Jurkat, Clone E6-1 (cell line): ENCODE data around the gene DNAH11. TPM values are rescaled to one million over a fixed set of nuclear protein-coding genes. Genes with fewer than 3 reads are reported as not detected.
"Not testable (repeated sequence)": the region's sequence is repeated elsewhere in the genome, so short reads cannot be mapped to it uniquely, and the experiment has no call there.

ENCODE experiments used
- DNase-seq: peaks from one replicate; pipeline ENCODE4 v3.0.0-alpha.2; 2011; ENCODE audit warnings: low read depth, low spot score
- H3K4me3 ChIP-seq: 2 replicates; pipeline ENCODE4 v1.5.1; 2011; ENCODE audit warnings: mild to moderate bottlenecking, low read length, control low read depth, moderate library complexity
- polyA plus RNA-seq: library from polyadenylated mRNA; unstranded; fragments of >200 nt; gene quantifications from one replicate; pipeline ENCODE4 v1.2.1, GENCODE V29; 2012; ENCODE audit warnings: missing spikeins; ENCODE audit not compliant: insufficient read length, insufficient read depth

Gene DNAH11, protein sequence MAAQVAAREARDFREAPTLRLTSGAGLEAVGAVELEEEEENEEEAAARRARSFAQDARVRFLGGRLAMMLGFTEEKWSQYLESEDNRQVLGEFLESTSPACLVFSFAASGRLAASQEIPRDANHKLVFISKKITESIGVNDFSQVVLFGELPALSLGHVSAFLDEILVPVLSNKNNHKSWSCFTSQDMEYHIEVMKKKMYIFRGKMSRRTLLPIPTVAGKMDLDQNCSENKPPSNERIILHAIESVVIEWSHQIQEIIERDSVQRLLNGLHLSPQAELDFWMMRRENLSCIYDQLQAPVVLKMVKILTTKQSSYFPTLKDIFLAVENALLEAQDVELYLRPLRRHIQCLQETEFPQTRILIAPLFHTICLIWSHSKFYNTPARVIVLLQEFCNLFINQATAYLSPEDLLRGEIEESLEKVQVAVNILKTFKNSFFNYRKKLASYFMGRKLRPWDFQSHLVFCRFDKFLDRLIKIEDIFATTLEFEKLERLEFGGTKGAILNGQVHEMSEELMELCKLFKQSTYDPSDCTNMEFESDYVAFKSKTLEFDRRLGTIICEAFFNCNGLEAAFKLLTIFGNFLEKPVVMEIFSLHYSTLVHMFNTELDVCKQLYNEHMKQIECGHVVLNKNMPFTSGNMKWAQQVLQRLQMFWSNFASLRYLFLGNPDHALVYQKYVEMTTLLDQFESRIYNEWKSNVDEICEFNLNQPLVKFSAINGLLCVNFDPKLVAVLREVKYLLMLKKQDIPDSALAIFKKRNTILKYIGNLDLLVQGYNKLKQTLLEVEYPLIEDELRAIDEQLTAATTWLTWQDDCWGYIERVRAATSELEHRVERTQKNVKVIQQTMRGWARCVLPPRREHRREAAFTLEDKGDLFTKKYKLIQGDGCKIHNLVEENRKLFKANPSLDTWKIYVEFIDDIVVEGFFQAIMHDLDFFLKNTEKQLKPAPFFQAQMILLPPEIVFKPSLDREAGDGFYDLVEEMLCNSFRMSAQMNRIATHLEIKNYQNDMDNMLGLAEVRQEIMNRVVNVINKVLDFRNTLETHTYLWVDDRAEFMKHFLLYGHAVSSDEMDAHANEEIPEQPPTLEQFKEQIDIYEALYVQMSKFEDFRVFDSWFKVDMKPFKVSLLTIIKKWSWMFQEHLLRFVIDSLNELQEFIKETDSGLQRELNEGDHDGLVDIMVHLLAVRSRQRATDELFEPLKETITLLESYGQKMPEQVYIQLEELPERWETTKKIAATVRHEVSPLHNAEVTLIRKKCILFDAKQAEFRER (N-terminal part only)
- polyA plus RNA-seq, result 2.8 TPM

DNA sequence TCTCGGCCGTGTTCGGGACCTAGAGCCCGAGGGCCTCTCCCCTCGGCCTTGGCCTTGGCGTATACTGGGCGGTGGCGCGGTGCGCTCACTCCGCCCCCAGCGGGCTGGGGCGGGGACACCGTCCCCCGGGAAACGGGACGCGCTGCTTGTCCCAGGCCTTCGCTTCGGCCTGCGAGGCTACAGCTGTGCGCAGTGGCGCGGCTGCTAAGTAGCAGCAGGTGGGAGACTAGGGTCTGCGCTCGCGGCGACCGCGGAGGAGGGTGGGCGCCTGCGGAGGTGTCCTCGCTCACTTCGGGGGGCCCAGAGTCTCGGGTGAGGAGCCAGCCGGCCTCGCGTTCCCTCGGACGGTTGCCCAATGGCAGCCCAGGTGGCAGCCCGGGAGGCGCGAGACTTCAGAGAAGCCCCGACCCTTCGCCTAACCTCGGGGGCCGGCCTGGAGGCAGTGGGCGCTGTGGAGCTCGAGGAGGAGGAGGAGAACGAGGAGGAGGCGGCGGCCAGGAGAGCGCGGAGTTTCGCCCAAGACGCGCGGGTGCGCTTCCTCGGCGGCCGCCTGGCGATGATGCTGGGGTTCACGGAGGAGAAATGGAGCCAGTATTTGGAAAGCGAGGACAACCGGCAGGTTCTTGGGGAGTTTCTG lies at the start of gene DNAH11:
DNAH11 (plus strand) TSS at position 149 of the 637 bp plus-strand sequence; CDS start at position 356, 207 bp downstream.
- no peak within 1 kb of the TSS for H3K4me3 ChIP-seq
- DNase-seq, result no peak

DNA sequence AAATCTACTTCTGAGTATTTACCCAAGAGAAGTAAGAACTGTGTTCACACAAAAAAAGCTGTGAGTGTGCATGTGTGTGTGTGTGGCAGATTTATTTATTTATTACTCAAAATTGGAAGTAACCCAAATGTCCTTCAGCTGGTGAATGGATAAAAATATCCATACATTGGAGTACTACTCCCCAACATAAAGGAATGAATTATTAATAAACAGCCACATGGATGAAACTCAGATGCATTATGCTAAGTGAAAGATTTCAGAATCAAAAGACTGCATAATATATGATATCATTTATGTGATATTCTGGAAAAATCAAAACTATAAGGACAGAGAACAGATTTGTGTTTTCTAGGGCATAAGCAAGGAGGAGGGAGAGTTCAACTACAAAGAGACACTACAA lies 47.1 kb upstream of the DNAH11 start:
- DNase-seq, result no peak
- H3K4me3 ChIP-seq, result no peak overlapping the region

DNA sequence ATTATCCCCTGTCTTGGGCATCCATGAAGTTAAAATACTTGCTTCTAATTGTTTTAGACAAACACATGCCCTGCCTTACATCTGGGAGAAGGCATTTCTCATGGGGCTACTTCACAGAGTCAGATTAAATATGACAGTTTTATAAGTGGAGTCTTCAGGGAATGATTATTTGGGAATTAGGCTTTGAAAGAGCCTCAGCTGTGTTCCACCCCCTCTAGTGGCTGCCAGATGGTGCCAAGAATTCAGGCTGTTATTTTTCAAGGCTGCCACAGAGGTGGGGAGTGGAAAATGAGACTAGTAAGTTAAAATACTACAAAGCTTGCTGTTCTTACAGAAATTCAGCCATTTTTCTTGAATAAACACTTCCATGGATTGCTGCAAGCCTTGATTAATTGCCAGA lies 45.8 kb upstream of the DNAH11 start:
- DNase-seq, result no peak
- H3K4me3 ChIP-seq, result no peak overlapping the region

DNA sequence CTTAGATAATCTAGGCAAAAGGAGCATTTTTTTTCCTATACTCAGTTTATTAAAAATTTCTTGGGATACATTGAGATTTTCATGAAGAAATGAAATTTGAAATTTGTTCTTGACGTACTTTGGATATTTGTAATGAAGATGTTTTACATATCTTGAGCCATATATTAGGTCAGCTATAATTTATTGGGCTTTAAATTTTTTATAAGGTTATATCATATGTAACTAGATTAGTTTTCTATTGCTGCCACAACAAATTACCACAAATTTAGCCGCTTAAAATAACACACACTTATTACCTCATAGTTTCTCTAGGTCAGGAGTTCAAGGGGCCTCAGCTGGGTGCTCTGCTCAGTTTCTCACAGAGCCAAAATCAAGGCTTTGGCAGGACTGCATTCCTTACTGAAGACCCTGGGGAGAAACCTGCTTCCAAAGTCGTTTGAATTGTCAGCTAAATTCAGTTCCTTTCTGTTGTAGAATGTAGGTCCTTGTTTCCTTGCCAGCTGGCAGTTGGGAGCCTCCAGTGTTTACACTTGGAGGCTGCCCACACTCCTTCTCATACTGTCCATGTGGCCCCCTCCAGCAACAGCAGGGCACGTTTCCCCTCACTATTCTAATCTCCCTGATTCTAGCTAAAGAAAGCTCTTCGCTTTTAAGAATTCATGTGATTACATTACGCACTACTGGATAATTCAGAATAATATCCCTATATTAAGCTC lies 42.6 kb upstream of the DNAH11 start:
- DNase-seq, result no peak

DNA sequence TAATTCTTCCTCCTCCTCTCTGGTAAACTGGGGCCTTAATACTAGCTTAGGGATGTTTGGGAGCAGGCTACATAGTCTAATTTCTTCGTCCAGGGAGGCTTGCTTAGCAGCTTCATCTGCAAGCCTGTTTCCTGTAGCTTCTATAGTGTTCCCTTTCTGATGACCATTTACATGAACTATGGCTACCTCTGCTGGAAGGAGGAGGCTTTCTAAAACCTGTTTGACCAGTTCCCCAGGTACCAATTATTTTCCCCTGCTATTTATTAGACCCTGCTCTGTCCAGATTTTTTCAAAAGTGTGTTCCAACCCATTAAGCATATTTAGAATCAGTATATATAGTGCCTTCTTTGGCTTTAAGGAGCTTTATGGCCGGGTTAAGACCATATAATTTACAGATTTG lies 38.8 kb upstream of the DNAH11 start:
- H3K4me3 ChIP-seq, result no peak overlapping the region
- no peak for DNase-seq

More for the DNA sequence above, 42.6 kb upstream of the DNAH11 start:
- H3K4me3 ChIP-seq, result no peak overlapping the region

DNA sequence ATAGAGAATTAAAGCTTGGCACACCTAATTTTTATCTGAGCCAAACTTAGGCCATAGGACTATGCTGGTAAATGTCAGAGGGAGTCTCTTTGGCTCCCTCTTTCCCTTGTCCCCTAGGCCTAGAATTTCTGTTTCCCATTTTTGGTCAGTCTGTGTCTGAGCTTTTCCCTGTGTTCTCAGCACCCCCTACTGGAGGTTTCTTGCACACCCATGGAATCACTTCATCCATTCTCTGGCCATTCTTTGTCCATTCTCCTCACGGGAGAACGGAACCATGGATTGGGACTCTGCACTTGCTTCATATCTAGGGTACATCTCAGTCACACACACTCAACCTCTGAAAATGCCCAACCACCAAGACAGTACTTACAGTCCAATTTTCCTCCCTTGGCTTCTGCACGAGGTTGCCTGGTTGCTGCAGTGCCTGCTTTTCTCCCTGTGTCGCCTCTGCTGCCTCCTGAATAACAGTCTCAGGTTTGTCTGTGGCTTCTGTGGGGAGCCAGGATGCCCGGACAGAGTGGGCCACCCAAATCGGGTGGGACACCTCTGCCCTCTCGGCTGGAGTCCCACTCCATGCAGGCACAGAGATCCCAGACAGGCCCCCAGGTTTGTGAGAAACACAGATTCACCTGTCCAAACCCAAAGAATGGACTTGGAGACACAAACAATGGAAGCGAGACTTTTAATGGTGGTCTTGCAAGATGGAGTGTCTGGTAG lies 35.1 kb upstream of the DNAH11 start:
- no peak overlapping the region for H3K4me3 ChIP-seq
- DNase-seq, result no peak

DNA sequence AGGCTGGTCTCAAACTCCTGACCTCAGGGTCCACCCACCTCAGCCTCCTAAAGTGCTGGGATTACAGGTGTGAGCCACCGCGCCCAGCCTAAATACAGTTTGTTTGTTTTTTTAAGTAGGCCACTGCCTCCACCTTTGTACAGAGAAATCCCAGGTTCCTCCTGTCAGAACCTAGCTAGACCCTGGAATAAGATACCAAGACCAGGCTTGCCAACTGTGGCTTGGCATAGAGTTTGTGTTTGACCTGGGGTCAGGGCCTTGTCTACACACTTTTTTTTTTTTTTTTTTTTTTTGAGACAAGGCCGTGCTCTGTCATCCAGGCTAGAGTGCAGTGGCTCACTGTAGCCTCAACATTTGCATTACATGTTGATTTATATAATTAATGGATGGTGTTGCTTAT lies 34.3 kb upstream of the DNAH11 start:
- no peak for DNase-seq
- H3K4me3 ChIP-seq, result no peak overlapping the region

DNA sequence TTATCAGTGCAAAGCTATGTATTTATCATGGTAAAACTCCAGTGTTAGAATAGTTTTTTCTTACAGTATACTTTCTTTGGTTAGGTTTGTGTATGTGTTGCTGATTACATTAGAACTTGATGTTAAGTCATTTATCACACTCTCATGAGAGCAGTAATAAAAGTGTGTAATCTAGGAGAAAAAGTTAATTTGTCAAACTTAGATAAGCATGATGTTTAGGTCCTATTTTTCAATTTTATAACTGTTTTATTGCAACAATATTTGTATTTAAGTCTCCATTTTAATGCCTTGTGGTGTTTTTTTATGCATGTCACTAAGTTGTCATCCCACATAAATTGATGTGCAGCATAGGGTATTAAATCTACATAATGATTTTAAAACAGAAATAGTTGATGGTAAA lies 28.8 kb upstream of the DNAH11 start:
- H3K4me3 ChIP-seq, result no peak overlapping the region
- no peak for DNase-seq

DNA sequence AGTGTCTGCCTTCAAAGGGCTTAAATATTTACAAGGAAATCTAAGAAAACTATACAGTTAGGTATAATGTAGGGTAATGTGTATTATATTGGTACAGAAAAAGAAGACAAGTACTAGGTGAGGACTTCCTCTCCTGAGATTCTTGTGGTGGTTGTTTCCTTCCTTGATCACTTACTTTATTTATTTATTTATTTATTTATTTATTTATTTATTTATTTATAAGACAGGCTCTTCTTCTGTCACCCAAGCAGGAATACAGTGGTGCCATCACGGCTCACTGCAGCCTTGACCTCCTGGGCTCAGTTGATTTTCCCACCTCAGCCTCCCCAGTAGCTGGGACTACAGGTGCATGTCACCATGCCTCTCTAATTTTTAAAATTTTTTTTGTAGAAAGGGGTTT lies 18.2 kb upstream of the DNAH11 start:
- DNase-seq, result no peak
- no peak overlapping the region for H3K4me3 ChIP-seq

DNA sequence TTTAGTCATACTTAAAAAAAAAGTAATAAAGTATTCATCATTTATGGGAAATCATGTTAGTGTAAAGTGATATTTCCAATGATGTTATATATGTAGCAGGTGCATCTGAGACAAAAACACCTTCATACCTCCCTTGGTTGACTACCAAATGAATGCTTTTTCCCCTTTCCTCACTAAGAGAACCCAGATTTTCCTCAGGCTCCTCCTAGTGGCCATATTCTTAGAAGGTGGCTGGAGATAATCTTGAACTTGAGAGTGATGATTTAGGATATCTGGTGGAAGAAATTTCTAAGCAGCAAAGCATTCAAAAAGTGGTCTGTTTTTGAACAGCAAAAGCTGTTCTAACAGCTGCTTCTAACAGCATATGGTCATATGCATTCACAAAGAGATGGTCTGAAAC lies 16.8 kb upstream of the DNAH11 start:
- H3K4me3 ChIP-seq, result no peak overlapping the region
- DNase-seq, result peak; percentile 17

DNA sequence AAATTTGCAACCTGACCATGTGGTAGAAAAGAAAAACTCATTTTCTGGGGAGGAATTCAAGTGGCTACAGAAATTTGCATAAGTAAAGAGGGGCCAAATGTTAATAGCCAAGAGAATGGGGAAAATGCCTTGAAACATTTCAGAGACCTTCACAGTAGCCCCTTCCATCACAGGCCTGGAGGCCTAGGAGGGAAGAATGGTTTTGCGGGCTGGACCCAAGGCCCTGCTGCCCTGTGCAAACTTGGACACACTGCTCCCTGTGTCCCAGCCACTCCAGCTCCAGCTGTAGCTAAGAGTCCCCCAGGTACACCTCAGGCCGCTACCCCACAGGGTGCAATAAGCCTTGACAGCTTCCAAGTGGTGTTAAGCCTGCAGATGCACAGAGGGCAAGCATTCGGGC lies 16.4 kb upstream of the DNAH11 start:
- DNase-seq, result no peak
- H3K4me3 ChIP-seq, result no peak overlapping the region

DNA sequence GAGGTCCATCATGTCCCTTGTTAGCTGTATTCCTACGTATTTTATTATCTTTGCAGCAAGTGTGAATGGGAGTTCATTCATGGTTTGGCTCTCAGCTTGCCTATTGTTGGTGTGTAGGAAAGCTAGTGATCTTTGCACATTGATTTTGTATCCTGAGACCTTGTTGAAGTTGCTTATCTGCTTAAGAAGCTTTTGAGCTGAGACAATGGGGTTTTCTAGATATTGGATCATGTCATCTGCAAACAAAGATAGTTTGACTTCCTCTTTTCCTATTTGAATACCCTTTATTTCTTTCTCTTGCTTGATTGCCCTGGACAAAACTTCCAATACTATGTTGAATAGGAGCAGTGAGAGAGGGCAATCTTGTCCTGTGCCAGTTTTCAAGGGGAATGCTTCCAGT lies 10.4 kb upstream of the DNAH11 start:
- H3K4me3 ChIP-seq, DNase-seq: not testable (repeated sequence)

DNA sequence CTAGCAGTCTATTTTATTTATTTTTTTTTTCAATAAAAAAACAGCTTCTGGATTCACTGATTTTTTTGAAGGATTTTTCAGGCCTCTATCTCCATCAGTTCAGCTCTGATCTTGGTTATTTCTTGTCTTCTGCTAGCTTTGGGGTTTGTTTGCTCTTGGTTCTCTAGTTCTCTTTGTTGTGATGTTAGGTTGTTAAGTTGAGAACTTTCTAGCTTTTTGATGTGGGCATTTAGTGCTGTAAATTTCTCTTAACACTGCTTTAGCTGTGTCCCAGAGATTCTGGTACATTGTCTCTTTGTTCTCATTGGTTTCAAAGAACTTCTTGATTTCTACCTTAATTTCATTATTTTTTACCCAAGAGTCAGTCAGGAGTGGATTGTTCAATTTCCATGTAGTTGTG lies 9.2 kb upstream of the DNAH11 start:
- not testable (repeated sequence) for DNase-seq

DNA sequence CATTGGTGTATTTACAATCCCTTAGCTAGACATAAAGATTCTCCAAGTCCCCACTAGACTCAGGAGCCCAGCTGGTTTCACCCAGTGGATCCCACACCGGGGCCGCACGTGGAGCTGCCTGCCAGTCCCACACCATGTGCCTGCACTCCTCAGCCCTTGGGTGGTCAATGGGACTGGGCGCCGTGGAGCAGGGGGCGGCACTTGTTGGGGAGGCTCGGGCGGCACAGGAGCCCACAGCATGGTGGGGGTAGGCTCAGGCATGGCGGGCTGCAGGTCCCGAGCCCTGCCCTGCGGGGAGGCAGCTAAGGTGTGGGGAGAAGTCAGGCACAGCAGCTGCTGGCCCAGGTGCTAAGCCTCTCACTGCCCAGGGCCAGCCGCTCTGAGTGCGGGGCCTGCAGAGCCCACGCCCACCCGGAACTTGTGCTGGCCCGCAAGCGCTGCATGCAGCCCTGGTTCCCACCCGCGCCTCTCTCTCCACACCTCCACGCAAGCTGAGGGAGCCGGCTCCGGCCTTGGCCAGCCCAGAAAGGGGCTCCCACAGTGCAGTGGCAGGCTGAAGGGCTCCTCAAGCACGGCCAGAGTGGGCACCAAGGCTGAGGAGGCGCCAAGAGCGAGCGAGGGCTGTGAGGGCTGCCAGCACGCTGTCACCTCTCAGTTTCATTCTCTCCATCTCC lies 6.3 kb upstream of the DNAH11 start:
- not testable (repeated sequence) for DNase-seq

More for the DNA sequence above, 9.2 kb upstream of the DNAH11 start:
- not testable (repeated sequence) for H3K4me3 ChIP-seq

DNA sequence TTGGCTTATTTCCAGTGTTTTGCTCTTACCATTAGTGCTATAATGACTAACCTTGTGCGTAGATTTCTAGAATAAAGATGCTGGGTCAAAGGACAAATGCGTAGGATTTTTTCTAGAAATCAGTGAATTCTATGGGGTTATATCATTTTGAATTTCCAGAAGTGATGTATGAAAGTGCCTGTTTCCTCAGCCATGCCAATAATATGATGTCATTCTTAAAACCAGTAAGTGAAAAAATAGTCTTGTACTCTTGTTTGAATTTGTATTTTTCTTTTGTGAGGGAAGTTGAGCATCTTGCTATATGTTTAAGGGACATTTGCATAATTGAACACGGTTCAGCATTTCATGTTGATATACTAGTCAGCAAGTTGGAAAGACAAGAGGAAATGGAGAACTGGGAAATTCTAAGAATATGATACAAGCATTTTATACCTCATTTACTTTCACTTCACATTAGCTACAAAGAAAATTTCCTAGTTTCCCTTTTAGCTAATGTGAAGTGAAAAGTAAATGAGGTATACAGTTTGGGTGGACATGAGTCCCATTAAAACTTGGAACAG lies 3.8 kb upstream of the DNAH11 start:
- DNase-seq, result no peak
- H3K4me3 ChIP-seq, result no peak overlapping the region

More for the DNA sequence above, 6.3 kb upstream of the DNAH11 start:
- H3K4me3 ChIP-seq, result not testable (repeated sequence)

DNA sequence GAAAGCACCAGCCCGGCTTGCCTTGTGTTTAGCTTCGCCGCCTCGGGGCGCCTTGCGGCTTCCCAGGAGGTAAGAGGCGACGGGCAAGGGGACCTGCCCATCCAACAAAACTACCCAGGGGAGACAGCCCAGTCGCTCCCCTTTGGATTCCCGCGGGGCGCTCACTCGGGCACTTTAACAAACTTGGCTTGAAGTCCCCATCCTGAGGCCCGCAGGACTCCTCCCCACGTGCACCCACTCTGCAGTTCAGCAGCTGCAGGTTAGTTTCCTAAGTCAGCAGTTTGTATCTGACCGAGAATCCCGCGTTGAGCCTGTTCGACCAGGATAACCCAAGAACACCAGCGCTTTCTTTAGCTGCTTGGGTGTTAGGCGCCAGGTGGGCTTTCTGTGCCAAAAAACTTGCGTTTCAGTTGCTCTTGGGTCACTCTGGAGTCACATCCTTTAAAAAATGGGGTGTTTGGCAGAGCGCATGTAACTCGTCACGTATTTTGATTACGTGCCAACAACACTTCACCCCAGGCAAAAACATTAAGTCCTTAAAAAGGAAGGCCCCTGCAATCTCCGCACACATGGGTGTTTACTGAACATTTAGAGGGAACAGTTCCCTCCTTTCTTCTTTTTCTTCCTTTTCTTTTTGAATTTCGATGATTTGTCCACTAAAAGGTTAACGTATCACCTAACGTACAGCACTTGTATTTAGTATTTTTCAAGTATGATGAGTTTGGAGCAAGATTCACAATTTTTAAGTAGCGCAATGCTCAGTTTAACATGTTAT lies 876 bp downstream of the DNAH11 start:
- H3K4me3 ChIP-seq, result no peak overlapping the region
- DNase-seq, result no peak
